ENCODE data around the gene VWA8.

DNA sequence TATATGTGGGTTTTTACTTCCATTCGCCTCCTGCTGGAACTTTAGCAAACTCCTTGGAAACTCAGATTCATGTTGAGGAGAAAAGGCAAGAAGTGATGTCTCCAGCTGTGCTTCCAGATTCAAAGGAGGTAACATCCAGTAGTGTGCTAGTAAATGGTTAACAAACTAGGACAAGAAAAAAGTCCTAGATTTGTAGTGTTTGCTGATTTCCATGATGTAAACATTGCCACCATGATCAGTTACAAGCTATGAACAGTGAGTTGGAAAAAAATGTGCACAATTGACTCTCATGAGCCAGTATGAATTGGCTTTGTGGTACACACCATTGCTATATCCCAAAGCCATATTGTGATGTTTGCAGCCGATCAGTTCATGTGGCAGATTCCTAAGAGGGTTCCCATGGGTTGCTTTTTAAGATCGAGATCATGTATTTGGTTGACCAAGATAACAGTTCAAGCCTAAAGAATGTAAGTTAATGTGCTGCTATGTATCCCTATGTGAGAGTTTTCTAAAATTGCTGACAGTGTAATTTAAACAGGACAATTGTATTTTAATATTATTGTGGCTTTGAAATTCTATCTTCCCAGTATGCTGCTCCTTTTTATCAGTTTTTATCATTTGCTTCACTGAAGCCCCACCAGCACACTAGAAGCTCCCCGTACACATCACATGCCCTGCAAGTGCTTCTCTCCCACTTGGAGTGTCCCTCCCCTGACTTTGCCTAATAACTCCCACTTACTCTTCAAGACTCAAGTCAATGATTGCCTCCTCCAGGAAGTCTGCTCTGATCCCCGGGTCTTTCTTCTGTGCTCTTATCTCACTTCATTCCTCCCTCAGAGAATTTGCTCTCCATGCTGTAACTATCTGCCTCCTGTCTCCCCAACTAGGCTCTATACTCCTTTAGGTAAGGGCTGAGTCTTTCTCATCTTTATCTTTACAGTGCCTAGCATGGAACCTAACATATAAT is 355.3 kb downstream of the VWA8 start:
- TF ChIP-seq, protein P1, sequence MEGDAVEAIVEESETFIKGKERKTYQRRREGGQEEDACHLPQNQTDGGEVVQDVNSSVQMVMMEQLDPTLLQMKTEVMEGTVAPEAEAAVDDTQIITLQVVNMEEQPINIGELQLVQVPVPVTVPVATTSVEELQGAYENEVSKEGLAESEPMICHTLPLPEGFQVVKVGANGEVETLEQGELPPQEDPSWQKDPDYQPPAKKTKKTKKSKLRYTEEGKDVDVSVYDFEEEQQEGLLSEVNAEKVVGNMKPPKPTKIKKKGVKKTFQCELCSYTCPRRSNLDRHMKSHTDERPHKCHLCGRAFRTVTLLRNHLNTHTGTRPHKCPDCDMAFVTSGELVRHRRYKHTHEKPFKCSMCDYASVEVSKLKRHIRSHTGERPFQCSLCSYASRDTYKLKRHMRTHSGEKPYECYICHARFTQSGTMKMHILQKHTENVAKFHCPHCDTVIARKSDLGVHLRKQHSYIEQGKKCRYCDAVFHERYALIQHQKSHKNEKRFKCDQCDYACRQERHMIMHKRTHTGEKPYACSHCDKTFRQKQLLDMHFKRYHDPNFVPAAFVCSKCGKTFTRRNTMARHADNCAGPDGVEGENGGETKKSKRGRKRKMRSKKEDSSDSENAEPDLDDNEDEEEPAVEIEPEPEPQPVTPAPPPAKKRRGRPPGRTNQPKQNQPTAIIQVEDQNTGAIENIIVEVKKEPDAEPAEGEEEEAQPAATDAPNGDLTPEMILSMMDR (IDR thresholded peaks at IDR 0.05), result no peak
- TF ChIP-seq EP300 (IDR thresholded peaks at IDR 0.05) (no peak), POLR2A (IDR thresholded peaks at IDR 0.05; ENCODE audit: low read depth) (no peak), POLR2AphosphoS5 (IDR thresholded peaks at IDR 0.05) (no peak)
